Stimulated activated naive B cell treated with anti-CD40 and anti-IgM and Interleukin-4, amounts not matched to agents 10 μg/mL and 1 μg/mL and 100 μg/mL, for 72 hours (primary cell): ENCODE measurements around the gene SDC4.
"Not testable (repeated sequence)": the region's sequence is repeated elsewhere in the genome, so short reads cannot be mapped to it uniquely, and the experiment has no call there.

Experiments used
- ATAC-seq, 2 donors: fragments of 150-1000 bp; cut with Tn5 transposase; replicated peaks; 2 replicates each; pipeline ENCODE4 v1.10.0; 2021; ENCODE audit warnings: moderate library complexity in 1 of 2
- DNase-seq: peaks from one replicate; pipeline ENCODE4 v3.0.0; 2021
- H3K27ac Mint-ChIP-seq: one replicate; pipeline ENCODE4 v1.8.0; 2022; ENCODE audit warnings: mild to moderate bottlenecking, mixed read lengths
- H3K27me3 Mint-ChIP-seq, 2 donors: one replicate each; pipeline ENCODE4 v1.8.0; 2022; ENCODE audit warnings: mixed read lengths in 2 of 2
- H3K36me3 Mint-ChIP-seq, 2 donors: one replicate each; pipeline ENCODE4 v1.8.0; 2022; ENCODE audit warnings: mixed read lengths in 2 of 2, mild to moderate bottlenecking in 1 of 2
- H3K4me1 Mint-ChIP-seq, 2 donors: one replicate each; pipeline ENCODE4 v1.8.0; 2022; ENCODE audit warnings: mixed read lengths in 2 of 2, mild to moderate bottlenecking in 1 of 2
- H3K4me3 Mint-ChIP-seq, 2 donors: one replicate each; pipeline ENCODE4 v1.8.0; 2022; ENCODE audit warnings: mild to moderate bottlenecking in 2 of 2, mixed read lengths in 2 of 2, moderate library complexity in 1 of 2
- H3K9me3 Mint-ChIP-seq, 2 donors: one replicate each; pipeline ENCODE4 v1.8.0; 2022; ENCODE audit warnings: mixed read lengths in 2 of 2, mild to moderate bottlenecking in 1 of 2

SDC4 gene

DNA sequence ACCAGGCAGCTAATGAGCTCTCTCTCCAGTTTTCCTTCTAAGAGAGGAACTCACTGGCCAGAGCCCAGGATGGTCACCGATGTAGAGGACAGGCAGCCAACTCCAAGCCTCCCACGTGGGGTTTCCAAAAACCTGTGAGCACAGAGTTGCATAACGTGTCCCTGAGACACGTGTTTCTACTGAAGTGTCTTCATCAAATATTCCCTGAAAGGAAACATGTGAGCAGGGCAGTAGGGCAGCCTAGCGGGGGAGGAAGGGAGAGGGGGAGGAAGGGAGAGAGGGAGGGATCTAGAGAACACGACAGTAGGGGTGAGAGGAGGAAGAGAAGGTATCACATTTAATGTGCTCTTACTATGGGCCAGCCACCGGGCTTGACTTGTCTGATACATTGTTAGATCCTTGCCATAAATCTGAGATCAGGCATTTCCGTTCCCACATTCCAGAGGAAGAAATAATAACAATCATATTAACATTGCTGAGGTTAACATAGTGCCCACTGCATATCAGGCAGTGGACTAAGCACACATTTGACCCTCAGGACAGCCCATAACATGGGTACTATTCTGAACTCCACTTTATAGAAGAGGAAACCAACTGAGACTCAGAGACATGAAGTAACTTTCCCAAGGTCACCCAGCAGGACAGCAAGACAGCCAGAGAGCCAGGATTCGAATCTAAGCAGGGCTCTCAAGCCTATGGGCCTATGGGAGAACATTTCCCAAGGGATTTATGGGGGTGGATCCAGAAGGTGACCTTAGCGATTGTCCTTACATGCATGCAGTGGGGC, 10.3 kb upstream of the SDC4 start:
- H3K4me1 Mint-ChIP-seq = peaks cover 11 to 23% of the 10 kb centered on the region in 2 donors
- no peaks in the 10 kb centered on the region for H3K9me3 Mint-ChIP-seq
- H3K27me3 Mint-ChIP-seq = peaks cover 0 to 12% of the 10 kb centered on the region in 2 donors
- H3K27ac Mint-ChIP-seq = no peak overlapping the region
- no peaks in the 10 kb centered on the region for H3K36me3 Mint-ChIP-seq
- H3K4me3 Mint-ChIP-seq = no peak overlapping the region
- no peak for ATAC-seq
- no peak for DNase-seq

DNA sequence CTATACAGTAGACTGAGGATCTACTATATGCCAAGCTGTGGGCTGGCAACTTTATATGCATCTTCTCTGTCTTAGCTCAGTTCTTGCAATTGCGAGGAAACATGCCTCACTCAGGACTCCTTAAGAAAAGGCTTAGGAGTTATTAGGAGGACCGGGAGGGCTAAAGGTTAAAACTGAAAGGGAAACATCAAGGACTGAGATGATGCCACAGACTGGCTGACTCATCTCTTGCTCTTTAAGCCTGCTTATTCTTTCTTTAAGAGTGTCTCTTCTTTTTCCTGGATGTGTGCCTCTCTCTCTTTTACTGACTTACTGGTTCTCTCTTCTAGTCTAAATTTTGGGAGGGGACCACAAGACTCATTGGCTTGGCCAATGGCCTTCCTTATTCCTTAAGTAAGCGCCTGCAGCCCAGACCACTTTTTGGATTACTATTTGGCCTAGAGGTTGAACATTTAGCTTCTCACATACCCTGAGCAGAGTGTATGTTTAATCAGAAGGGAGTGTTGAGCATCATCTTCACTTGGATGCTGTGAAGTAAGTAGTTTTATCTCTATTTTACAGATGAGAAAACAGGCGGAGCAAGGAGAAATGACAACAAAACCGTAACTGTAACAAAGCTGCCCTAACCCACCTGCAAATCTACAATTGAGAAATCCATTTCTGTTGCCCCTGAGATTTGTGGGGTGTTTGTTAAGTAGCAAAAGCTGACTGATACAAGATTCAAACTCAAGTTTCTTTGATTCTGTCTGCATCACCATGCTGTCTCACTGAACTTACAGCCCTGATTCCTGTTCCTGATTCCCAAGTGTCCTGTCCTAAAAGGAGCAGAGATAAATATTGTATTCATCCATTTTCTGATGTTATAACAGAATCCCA, 7.2 kb upstream of the SDC4 start:
- DNase-seq = no peak
- H3K27me3 Mint-ChIP-seq = peaks cover 0 to 12% of the 10 kb centered on the region in 2 donors
- no peaks in the 10 kb centered on the region for H3K9me3 Mint-ChIP-seq
- no peaks in the 10 kb centered on the region for H3K36me3 Mint-ChIP-seq
- H3K4me3 Mint-ChIP-seq = no peak overlapping the region
- ATAC-seq = peak in 1 of 2 donors; percentile 57
- peaks cover 5 to 17% of the 10 kb centered on the region in 2 donors for H3K4me1 Mint-ChIP-seq
- no peak overlapping the region for H3K27ac Mint-ChIP-seq

DNA sequence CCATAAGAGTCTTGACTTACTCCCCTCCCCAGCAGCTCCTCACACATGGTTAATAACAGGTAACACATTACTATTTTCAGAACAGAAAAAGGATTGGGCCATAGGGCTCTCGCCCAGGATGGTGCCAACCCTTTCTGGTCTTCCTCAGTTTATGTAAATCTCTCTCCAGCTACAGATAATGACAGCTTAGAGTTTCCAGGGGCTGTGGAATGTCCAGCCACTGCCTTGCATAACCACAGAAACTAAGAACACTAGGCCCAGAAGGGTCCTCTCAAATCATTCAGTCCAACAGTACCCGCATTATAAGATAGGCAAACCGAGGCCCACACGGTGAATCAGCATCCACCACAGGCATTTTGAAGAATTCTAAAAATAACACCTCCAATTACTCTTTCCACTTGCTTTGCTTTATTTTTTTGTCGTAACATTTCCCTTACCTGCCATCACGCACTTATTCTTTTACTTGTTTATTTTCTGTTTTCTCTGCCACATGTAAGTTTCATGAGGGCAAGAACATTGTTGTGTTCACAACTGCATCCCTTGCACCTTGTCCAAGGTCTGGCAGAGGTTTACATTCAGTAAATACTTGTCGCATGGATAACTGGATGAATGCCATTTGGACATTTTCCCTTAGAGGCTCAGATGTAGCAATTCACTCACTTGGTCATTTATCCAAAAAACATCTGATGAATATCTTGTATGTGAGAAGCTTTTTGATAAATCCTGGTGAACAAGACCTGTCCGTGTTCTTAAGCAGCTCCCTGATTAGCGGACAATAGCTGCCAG, 6.4 kb upstream of the SDC4 start:
- H3K27ac Mint-ChIP-seq = no peak overlapping the region
- DNase-seq (no peak), ATAC-seq (no peak)
- peaks cover 0 to 12% of the 10 kb centered on the region in 2 donors for H3K27me3 Mint-ChIP-seq
- H3K36me3 Mint-ChIP-seq = no peaks in the 10 kb centered on the region
- no peaks in the 10 kb centered on the region for H3K9me3 Mint-ChIP-seq
- H3K4me3 Mint-ChIP-seq = no peak overlapping the region
- H3K4me1 Mint-ChIP-seq = peaks cover 5 to 17% of the 10 kb centered on the region in 2 donors

DNA sequence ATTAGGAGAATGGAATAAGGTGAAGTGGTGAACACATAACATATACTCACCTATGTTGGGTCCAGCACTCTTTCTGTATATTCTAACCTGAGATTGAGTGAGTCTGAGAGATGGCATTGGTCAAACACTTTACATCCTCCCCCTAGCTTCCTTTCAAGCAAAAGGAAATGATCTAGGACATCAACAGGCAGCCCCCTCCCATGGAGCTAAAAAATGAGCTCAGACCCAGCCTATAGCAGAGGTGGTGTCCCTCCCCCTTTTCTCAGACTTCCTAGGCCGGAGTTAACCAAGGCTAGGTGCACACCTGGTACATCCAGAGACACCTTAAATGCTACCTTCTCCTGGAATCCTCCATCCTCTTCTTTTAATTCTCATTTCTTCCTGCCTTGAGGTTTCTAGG, 5.5 kb upstream of the SDC4 start:
- H3K4me1 Mint-ChIP-seq = peaks cover 5 to 14% of the 10 kb centered on the region in 2 donors
- H3K27me3 Mint-ChIP-seq = peaks cover 0 to 7% of the 10 kb centered on the region in 2 donors
- ATAC-seq = no peak
- DNase-seq = no peak
- H3K9me3 Mint-ChIP-seq = no peaks in the 10 kb centered on the region
- no peak overlapping the region for H3K4me3 Mint-ChIP-seq
- H3K27ac Mint-ChIP-seq = no peak overlapping the region
- H3K36me3 Mint-ChIP-seq = no peaks in the 10 kb centered on the region

DNA sequence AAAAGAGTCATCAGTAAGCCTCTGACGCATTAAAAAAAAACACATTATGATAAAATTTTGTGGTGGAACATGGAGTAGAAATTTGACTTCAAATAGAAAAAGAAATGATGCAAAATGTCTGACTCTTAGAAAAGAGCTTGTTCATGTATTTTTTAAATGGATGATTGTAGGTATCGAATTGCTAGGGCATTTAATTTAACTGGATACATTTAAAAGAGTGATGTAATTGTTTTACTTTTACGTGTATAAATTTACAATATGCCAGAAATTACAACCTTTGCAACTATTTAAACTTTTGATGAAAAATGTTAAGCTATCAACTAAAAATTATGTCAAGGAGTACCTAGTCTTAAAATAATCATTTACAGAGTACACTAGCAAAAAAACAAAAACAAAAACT, 4.5 kb upstream of the SDC4 start:
- Mint-ChIP-seq H3K27ac (peak overlapping the region; percentile 25), H3K36me3 (no peaks in the 10 kb centered on the region), H3K4me1 (peaks cover 4 to 17% of the 10 kb centered on the region in 2 donors), H3K9me3 (no peaks in the 10 kb centered on the region), H3K4me3 (no peak overlapping the region), H3K27me3 (peaks cover 4 to 10% of the 10 kb centered on the region in 2 donors)
- DNase-seq (no peak), ATAC-seq (no peak)

DNA sequence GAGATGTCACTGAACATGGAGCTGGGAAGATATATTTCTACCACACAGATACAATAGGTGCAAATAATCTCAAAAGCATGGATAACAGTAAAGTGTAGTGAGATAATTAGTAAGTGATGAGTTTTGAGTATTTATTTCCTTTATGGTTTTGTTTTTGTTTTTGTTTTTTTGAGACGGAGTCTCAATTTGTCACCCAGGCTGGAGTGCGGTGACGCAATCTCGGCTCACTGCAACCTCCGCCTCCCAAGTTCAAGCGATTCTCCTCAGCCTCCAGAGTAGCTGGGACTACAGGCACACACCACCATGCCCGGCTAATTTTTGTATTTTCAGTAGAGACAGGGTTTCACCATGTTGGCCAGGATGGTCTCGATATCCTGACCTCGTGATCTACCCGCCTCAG, 2.6 kb upstream of the SDC4 start:
- Mint-ChIP-seq H3K4me1 (peaks cover 21 to 36% of the 10 kb centered on the region in 2 donors), H3K27me3 (peaks cover 17 to 28% of the 10 kb centered on the region in 2 donors)
- not testable (repeated sequence) for H3K4me3 Mint-ChIP-seq, DNase-seq, H3K9me3 Mint-ChIP-seq, H3K27ac Mint-ChIP-seq, H3K36me3 Mint-ChIP-seq, ATAC-seq

DNA sequence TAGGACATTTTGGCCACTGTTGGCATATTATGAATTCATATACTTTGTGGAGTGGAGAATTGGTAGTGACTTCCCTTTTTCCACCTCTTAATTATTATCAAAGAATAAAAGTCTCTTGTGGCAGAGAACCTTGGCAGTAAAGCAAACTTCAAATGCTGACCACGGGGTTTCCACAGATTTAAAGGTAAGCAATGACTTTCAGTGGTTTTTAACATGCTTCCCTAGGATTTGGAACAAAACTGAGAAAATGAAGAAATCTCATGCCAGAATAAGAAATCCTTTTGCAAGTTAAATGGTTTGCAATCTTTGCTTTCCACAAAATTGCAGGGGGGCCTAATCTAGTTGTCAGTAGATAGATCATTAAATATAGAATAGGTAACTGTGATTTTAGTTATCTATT, 2.0 kb upstream of the SDC4 start:
- DNase-seq = no peak
- H3K27me3 Mint-ChIP-seq = peaks cover 21 to 34% of the 10 kb centered on the region in 2 donors
- no peak for ATAC-seq
- no peak overlapping the region for H3K4me3 Mint-ChIP-seq
- H3K4me1 Mint-ChIP-seq = peaks cover 25 to 41% of the 10 kb centered on the region in 2 donors
- H3K9me3 Mint-ChIP-seq = no peaks in the 10 kb centered on the region
- H3K36me3 Mint-ChIP-seq = no peaks in the 10 kb centered on the region
- H3K27ac Mint-ChIP-seq = no peak overlapping the region

DNA sequence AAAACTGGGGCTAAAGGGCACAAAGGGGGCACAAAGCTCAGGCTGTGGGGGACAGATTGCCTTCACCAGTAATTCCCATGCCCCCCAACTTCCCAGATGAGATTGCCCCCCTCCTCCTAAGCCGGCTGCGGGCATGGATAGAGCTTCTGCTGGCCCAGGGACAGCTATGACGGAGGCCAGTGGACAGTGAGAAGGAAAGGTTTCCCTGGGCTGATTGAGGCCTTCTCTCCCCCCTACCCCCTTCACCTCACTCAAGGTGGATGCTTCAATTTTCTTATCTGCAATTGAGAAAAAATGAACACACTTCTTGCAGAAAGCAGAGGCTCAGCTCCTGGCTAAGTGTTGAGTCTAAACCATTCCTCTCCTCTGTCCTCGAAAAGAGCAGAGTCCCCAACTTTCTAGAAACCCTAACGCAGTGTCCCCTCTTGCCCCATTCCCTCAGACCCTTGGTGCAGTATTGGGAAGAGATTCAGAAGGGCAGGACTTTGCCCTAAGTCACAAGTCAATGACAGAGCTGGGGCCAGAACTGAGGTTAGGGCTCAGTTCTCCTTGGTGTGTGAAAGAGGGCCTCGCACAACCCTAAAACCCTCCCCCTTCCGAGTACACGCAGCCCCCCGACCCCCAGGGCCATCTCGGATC, 808 bp downstream of the SDC4 start:
- no peak for DNase-seq
- Mint-ChIP-seq H3K27me3 (peaks cover 26 to 46% of the 10 kb centered on the region in 2 donors), H3K36me3 (no peaks in the 10 kb centered on the region), H3K9me3 (no peaks in the 10 kb centered on the region), H3K27ac (peak overlapping the region; percentile 37), H3K4me3 (peak overlapping the region; percentile 77 to 80), H3K4me1 (peaks cover 28 to 34% of the 10 kb centered on the region in 2 donors)
- peak; percentile 15 to 20 for ATAC-seq

DNA sequence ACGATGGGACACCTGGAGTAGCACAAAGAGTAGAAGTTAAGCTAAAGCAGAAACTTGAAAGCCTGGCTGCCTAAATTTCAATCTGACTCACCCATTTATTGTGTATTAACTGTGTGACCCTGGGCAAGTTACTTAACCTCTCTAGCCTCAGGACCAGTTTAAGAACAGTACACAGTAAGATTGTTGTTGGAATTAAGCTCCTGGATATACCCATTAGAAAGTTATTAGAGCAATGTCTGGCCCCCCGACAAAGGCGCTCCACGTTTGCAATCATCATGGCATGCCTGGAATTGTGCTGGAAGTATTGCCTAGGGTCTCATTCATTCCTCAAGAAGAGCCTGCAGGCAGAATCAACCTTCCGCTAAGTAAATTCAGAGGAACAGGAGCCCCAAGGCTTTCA, 1.4 kb downstream of the SDC4 start:
- Mint-ChIP-seq H3K27ac (no peak overlapping the region), H3K9me3 (no peaks in the 10 kb centered on the region), H3K4me3 (peak overlapping the region in 1 of 2 donors; percentile 77), H3K4me1 (peaks cover 29 to 34% of the 10 kb centered on the region in 2 donors), H3K36me3 (no peaks in the 10 kb centered on the region), H3K27me3 (peaks cover 26 to 46% of the 10 kb centered on the region in 2 donors)
- ATAC-seq = peak; percentile 31 to 45
- DNase-seq = no peak

DNA sequence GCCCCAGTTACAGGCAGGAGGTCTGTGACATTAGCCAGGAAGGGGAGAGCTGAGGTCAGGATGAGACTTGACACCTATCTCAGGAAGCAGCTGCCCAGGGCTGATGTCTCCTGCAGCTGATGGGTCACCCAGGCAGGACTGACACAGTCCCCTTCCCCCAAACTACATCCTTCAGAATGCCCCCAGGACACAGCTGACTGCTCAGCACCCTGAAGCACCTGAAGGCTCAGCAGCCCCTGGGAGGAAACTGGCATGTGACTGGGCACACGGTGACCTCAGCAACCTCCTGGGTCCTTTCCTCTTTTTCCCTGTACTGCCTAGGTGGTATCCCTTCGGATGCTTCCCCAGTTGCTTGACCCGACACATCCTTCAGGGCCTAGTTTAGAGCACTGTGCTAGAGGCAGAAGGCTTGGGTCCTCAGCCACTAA, 1.9 kb downstream of the SDC4 start:
- no peaks in the 10 kb centered on the region for H3K9me3 Mint-ChIP-seq
- no peak for DNase-seq

DNA sequence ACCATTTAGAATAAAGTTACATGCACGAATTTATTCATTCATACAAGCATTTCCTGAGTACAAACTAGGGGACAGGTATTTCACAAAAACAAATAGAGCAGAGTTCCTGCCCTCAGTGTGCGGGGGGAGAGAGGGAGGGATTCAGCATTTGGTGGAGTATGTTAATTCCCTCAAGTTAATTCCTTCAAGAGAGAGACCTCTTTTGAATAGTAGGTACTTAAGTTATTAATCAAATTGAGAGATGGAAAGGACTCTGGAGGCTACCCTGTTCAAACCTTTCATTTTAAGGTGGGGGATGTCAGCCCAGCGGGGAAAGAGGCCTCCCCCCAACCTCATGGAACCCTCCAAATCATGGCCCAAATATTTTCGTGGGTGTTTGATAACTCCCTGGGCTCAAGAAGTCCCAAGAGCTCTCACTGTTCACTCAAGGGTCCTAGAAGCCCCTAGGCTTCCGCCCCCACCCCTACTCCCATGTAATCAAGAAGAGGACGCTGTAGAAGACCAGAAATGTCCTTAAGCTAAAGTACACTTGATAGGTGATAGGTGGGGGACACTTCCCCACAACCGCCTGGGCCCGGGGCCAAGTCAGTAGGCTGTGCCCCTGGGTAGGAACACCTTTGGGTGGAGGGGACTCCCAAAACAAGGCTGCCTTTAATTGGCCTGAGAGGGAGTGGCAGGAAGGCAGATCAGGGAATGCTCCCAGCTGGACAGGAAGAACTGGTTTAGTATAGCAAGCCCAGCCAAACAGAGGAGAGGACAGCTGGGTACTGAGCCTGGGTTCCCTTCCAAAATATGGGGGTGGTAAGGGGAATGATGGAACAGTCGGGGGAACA, 2.9 kb downstream of the SDC4 start:
- H3K4me3 Mint-ChIP-seq = no peak overlapping the region
- H3K27ac Mint-ChIP-seq = peak overlapping the region; percentile 67
- DNase-seq (no peak), ATAC-seq (no peak)
- peaks cover 35 to 54% of the 10 kb centered on the region in 2 donors for H3K27me3 Mint-ChIP-seq
- peaks cover 30 to 36% of the 10 kb centered on the region in 2 donors for H3K4me1 Mint-ChIP-seq
- H3K9me3 Mint-ChIP-seq = no peaks in the 10 kb centered on the region
- H3K36me3 Mint-ChIP-seq = no peaks in the 10 kb centered on the region

More for the DNA sequence above, 1.9 kb downstream of the SDC4 start:
- ATAC-seq = peak; percentile 50 to 65
- H3K4me1 Mint-ChIP-seq = peaks cover 29 to 34% of the 10 kb centered on the region in 2 donors
- H3K36me3 Mint-ChIP-seq = no peaks in the 10 kb centered on the region
- H3K27ac Mint-ChIP-seq = no peak overlapping the region
- H3K27me3 Mint-ChIP-seq = peaks cover 29 to 46% of the 10 kb centered on the region in 2 donors
- H3K4me3 Mint-ChIP-seq = peak overlapping the region in 1 of 2 donors; percentile 36

DNA sequence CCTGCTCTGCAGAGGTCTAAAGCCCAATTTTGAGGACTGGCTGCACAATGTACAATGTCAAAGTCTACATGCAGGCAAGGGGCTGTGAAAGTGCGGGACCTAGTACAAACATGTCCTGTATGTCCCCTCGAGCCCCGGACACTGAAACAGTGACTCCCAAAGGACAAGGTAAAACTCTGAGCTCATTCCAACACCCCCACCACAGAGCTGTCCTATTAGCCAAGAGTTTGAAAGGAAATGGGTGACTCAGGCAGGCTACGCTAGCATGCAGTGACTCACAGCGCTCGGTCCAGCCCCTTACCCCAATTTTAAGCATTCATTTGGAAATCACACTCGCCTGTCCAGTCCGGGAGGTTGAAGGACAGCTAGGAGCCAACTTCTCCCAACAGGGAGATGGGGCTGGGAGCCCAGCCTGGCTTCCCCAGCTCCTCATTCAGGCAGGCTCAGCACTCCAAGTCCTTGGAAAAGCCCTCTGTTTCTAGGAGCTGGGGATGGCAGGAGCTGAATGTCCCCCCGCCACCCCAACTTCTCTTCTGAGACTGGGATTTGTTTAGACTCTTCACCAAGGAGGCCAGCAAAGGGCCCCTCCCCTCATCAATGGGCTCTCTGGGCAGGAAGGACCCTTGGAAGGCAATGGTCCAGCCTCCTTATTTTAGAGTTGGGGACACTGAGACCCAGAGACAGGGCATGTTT, 3.9 kb downstream of the SDC4 start:
- peaks cover 31 to 39% of the 10 kb centered on the region in 2 donors for H3K4me1 Mint-ChIP-seq
- DNase-seq = no peak
- H3K27me3 Mint-ChIP-seq = peaks cover 38 to 60% of the 10 kb centered on the region in 2 donors
- no peaks in the 10 kb centered on the region for H3K9me3 Mint-ChIP-seq
- no peak overlapping the region for H3K4me3 Mint-ChIP-seq
- no peaks in the 10 kb centered on the region for H3K36me3 Mint-ChIP-seq
- no peak for ATAC-seq
- H3K27ac Mint-ChIP-seq = no peak overlapping the region
